ENCODE results near the gene ASTL.

ASTL gene

GRCh38 chr2:96109931-96110511 lies 28.3 kb downstream of the ASTL start:
- Histone ChIP-seq H3K4me1 (ENCODE audit: control extremely low read depth in 1 of 4, control insufficient read depth in 4 of 4, insufficient read depth in 4 of 4, low read length in 3 of 4) (peaks cover 0 to 4% (median 1%) of the 10 kb centered on the region in 4 experiments), H3K4me3 (ENCODE audit: control insufficient read depth in 1 of 7, extremely low read depth in 1 of 7, insufficient read depth in 4 of 7, low read depth in 2 of 7, low read length in 6 of 7) (no peak overlapping the region), H3K27me3 (replicated peaks in 2 of 5; ENCODE audit: control insufficient read depth in 4 of 5, insufficient read depth in 5 of 5, low read length in 4 of 5) (peaks cover 0 to 7% (median 3%) of the 10 kb centered on the region in 5 experiments), H3K27ac (ENCODE audit: insufficient read depth in 1 of 2, low read depth in 1 of 2, low read length in 2 of 2, poor library complexity in 1 of 2, severe bottlenecking in 2 of 2) (no peak overlapping the region), H3K9me3 (ENCODE audit: control extremely low read depth in 1 of 5, control insufficient read depth in 4 of 5, insufficient read depth in 2 of 5, low read depth in 1 of 5, low read length in 4 of 5) (peaks cover 0 to 11% (median 10%) of the 10 kb centered on the region in 5 experiments), H3K36me3 (ENCODE audit: control insufficient read depth in 4 of 4, insufficient read depth in 4 of 4, low read length in 3 of 4) (no peaks in the 10 kb centered on the region)
- WGBS (ENCODE audit: insufficient coverage): 100% methylated on average over 2 of the region's 3 CpGs
- ChIA-PET POLR2A (interaction anchor here (0.5 kb wide), 1 partner anchor 664 kb away, joined by 3 read pairs; no protein-coding TSS in a partner anchor), CTCF (interaction anchor here (0.6 to 1.9 kb wide), 4 partner anchors 12 to 65 kb away, joined by 3 to 4 read pairs (median 3); no protein-coding TSS in a partner anchor)
- DNase-seq: no peak

GRCh38 chr2:96109361-96109680 lies 29.0 kb downstream of the ASTL start:
- Histone ChIP-seq H3K4me1 (ENCODE audit: control extremely low read depth in 1 of 4, control insufficient read depth in 4 of 4, insufficient read depth in 4 of 4, low read length in 3 of 4) (peaks cover 0 to 4% (median 2%) of the 10 kb centered on the region in 4 experiments), H3K9me3 (ENCODE audit: control extremely low read depth in 1 of 5, control insufficient read depth in 4 of 5, insufficient read depth in 2 of 5, low read depth in 1 of 5, low read length in 4 of 5) (peaks cover 0 to 12% (median 10%) of the 10 kb centered on the region in 5 experiments), H3K27me3 (replicated peaks in 2 of 5; ENCODE audit: control insufficient read depth in 4 of 5, insufficient read depth in 5 of 5, low read length in 4 of 5) (peaks cover 0 to 3% (median 0%) of the 10 kb centered on the region in 5 experiments), H3K27ac (ENCODE audit: insufficient read depth in 1 of 2, low read depth in 1 of 2, low read length in 2 of 2, poor library complexity in 1 of 2, severe bottlenecking in 2 of 2) (no peak overlapping the region), H3K36me3 (ENCODE audit: control insufficient read depth in 4 of 4, insufficient read depth in 4 of 4, low read length in 3 of 4) (no peaks in the 10 kb centered on the region), H3K4me3 (ENCODE audit: control insufficient read depth in 1 of 7, extremely low read depth in 1 of 7, insufficient read depth in 4 of 7, low read depth in 2 of 7, low read length in 6 of 7) (no peak overlapping the region)
- ChIA-PET CTCF (interaction anchor here (0.8 to 1.0 kb wide), 2 partner anchors 26 to 66 kb away, joined by 3 read pairs; no protein-coding TSS in a partner anchor), POLR2A (no interaction called here)
- WGBS (ENCODE audit: insufficient coverage): 95% methylated on average over 2 of the region's 3 CpGs
- DNase-seq: no peak

DNA sequence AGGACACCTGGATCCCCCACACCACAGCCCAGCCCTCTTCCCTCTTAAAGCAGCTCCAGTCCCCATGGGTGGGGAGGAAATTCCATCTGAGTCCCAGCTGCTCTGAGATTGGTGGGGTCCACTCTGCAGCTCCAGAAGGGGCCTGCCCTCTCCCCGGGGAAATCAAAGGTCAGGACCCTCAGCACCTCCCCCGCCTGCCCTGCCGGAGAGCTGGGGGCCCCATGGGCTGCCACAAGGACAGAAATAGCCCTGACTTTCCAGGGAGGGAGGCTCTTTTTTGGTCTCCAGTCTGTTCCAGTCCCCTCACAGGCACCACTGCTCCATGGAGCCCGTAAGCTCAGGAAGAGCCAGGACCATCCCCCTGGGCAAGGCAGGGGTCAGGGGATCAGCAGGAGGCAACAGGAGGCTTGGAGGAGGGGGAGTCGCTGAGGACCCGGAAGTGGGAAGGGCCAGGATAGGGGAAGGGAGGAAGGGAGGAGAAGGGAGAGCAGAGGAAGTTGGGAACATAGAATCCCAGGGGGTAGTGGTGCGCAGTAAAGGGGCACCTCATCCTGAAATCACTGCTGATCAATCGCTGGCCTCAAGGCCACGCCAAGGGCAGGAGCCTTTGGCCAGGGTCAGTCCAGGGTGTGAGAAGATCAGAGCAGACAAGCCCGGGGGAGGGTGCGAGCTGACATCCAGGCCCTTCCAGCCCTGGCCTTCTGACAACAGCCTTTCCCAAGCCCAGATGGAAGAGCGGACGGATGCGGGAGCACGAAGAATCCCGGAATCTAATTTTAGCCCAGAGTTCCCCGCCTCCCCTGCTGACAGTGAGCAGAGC lies 29.6 kb downstream of the ASTL start:
- CTCF ChIA-PET: interaction anchor here (0.8 to 2.6 kb wide), 6 partner anchors 9 to 66 kb away, joined by 3 to 13 read pairs (median 4); partner anchors contain the start of gene ASTL
- POLR2A ChIA-PET: no interaction called here

GRCh38 chr2:96108151-96108540 lies 30.2 kb downstream of the ASTL start:
- CTCF ChIA-PET: interaction anchor here (0.9 to 2.6 kb wide), 4 partner anchors 9 to 34 kb away, joined by 3 to 13 read pairs (median 5); partner anchors contain the start of gene ASTL
- Histone ChIP-seq H3K36me3 (ENCODE audit: control insufficient read depth in 4 of 4, insufficient read depth in 4 of 4, low read length in 3 of 4) (no peaks in the 10 kb centered on the region), H3K9me3 (ENCODE audit: control extremely low read depth in 1 of 5, control insufficient read depth in 4 of 5, insufficient read depth in 2 of 5, low read depth in 1 of 5, low read length in 4 of 5) (peaks cover 0 to 12% (median 10%) of the 10 kb centered on the region in 5 experiments), H3K4me3 (ENCODE audit: control insufficient read depth in 1 of 7, extremely low read depth in 1 of 7, insufficient read depth in 4 of 7, low read depth in 2 of 7, low read length in 6 of 7) (no peak overlapping the region), H3K27me3 (replicated peaks in 2 of 5; ENCODE audit: control insufficient read depth in 4 of 5, insufficient read depth in 5 of 5, low read length in 4 of 5) (peaks cover 0 to 1% (median 0%) of the 10 kb centered on the region in 5 experiments), H3K27ac (ENCODE audit: insufficient read depth in 1 of 2, low read depth in 1 of 2, low read length in 2 of 2, poor library complexity in 1 of 2, severe bottlenecking in 2 of 2) (no peak overlapping the region), H3K4me1 (ENCODE audit: control extremely low read depth in 1 of 4, control insufficient read depth in 4 of 4, insufficient read depth in 4 of 4, low read length in 3 of 4) (peaks cover 0 to 6% (median 3%) of the 10 kb centered on the region in 4 experiments)
- POLR2A ChIA-PET: no interaction called here
- 81% methylated on average over 4 of the region's 5 CpGs for WGBS (ENCODE audit: insufficient coverage)
- DNase-seq: no peak

More for the DNA sequence above, 29.6 kb downstream of the ASTL start:
- 88% methylated on average over 15 of the region's 17 CpGs for WGBS (ENCODE audit: insufficient coverage)
- Histone ChIP-seq H3K4me1 (ENCODE audit: control extremely low read depth in 1 of 4, control insufficient read depth in 4 of 4, insufficient read depth in 4 of 4, low read length in 3 of 4) (peaks cover 0 to 6% (median 2%) of the 10 kb centered on the region in 4 experiments), H3K36me3 (ENCODE audit: control insufficient read depth in 4 of 4, insufficient read depth in 4 of 4, low read length in 3 of 4) (no peaks in the 10 kb centered on the region), H3K9me3 (ENCODE audit: control extremely low read depth in 1 of 5, control insufficient read depth in 4 of 5, insufficient read depth in 2 of 5, low read depth in 1 of 5, low read length in 4 of 5) (peaks cover 0 to 12% (median 10%) of the 10 kb centered on the region in 5 experiments), H3K27ac (ENCODE audit: insufficient read depth in 1 of 2, low read depth in 1 of 2, low read length in 2 of 2, poor library complexity in 1 of 2, severe bottlenecking in 2 of 2) (no peak overlapping the region), H3K27me3 (replicated peaks in 2 of 5; ENCODE audit: control insufficient read depth in 4 of 5, insufficient read depth in 5 of 5, low read length in 4 of 5) (peaks cover 0 to 3% (median 0%) of the 10 kb centered on the region in 5 experiments), H3K4me3 (ENCODE audit: control insufficient read depth in 1 of 7, extremely low read depth in 1 of 7, insufficient read depth in 4 of 7, low read depth in 2 of 7, low read length in 6 of 7) (no peak overlapping the region)
- DNase-seq: no peak

GRCh38 chr2:96107708-96108065 lies 30.6 kb downstream of the ASTL start:
- CTCF ChIA-PET: interaction anchor here (2.1 to 2.6 kb wide), 2 partner anchors 10 to 30 kb away, joined by 5 to 13 read pairs; partner anchors contain the start of gene ASTL
- WGBS (ENCODE audit: insufficient coverage): no CpG with 5 or more reads among the region's 3 CpGs
- H3K27me3 ChIP-seq (replicated peaks in 2 of 5; ENCODE audit: control insufficient read depth in 4 of 5, insufficient read depth in 5 of 5, low read length in 4 of 5): no peaks in the 10 kb centered on the region
- peaks cover 0 to 6% (median 3%) of the 10 kb centered on the region in 4 experiments for H3K4me1 ChIP-seq (ENCODE audit: control extremely low read depth in 1 of 4, control insufficient read depth in 4 of 4, insufficient read depth in 4 of 4, low read length in 3 of 4)
- DNase-seq: no peak
- H3K9me3 ChIP-seq (ENCODE audit: control extremely low read depth in 1 of 5, control insufficient read depth in 4 of 5, insufficient read depth in 2 of 5, low read depth in 1 of 5, low read length in 4 of 5): peaks cover 0 to 12% (median 10%) of the 10 kb centered on the region in 5 experiments
- H3K4me3 ChIP-seq (ENCODE audit: control insufficient read depth in 1 of 7, extremely low read depth in 1 of 7, insufficient read depth in 4 of 7, low read depth in 2 of 7, low read length in 6 of 7): no peak overlapping the region
- POLR2A ChIA-PET: no interaction called here
- H3K27ac ChIP-seq (ENCODE audit: insufficient read depth in 1 of 2, low read depth in 1 of 2, low read length in 2 of 2, poor library complexity in 1 of 2, severe bottlenecking in 2 of 2): no peak overlapping the region
- H3K36me3 ChIP-seq (ENCODE audit: control insufficient read depth in 4 of 4, insufficient read depth in 4 of 4, low read length in 3 of 4): no peaks in the 10 kb centered on the region

DNA sequence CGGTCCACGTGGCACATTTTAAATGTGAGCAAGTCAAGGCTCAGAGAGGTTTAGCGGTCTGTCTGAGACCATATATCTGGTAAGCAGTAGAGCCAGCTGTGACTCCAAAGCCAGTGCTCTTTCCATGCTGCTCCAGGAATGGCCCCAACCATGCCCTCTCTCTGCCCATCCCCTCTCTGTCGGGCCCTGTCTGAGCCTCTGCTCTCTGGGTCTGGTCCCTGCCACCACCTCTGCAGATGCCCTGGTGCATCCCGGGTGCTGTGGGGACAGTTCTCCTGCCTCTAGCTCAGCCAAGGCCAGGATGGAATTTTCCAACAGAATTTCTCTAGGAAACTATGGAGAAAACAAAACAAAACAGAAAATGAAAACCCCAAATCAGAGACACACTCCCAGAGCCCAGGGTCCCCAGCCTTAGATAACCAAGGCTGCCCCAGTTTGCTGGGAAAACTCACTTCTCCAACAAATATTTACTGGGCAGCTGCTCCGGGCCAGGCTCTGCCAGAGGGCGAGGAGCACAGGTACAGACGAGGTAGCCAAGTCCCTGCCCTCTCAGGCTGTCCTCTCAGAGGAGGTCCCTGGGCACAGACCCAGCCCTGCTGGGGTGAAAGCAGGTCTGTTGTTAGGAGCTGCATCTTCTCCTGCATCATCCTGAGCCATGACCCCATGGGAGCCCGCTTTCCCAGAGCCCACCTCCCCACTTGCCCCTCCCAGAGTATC lies 31.2 kb downstream of the ASTL start:
- H3K27me3 ChIP-seq (replicated peaks in 2 of 5; ENCODE audit: control insufficient read depth in 4 of 5, insufficient read depth in 5 of 5, low read length in 4 of 5): no peaks in the 10 kb centered on the region
- no peak for DNase-seq
- 93% methylated on average over 8 of the region's 9 CpGs for WGBS (ENCODE audit: insufficient coverage)
- peaks cover 0 to 6% (median 3%) of the 10 kb centered on the region in 4 experiments for H3K4me1 ChIP-seq (ENCODE audit: control extremely low read depth in 1 of 4, control insufficient read depth in 4 of 4, insufficient read depth in 4 of 4, low read length in 3 of 4)
- CTCF ChIA-PET: interaction anchor here (2.1 to 2.6 kb wide), 2 partner anchors 10 to 31 kb away, joined by 5 to 13 read pairs; partner anchors contain the start of gene ASTL
- H3K27ac ChIP-seq (ENCODE audit: insufficient read depth in 1 of 2, low read depth in 1 of 2, low read length in 2 of 2, poor library complexity in 1 of 2, severe bottlenecking in 2 of 2): no peak overlapping the region
- H3K36me3 ChIP-seq (ENCODE audit: control insufficient read depth in 4 of 4, insufficient read depth in 4 of 4, low read length in 3 of 4): no peaks in the 10 kb centered on the region
- peaks cover 0 to 12% (median 10%) of the 10 kb centered on the region in 5 experiments for H3K9me3 ChIP-seq (ENCODE audit: control extremely low read depth in 1 of 5, control insufficient read depth in 4 of 5, insufficient read depth in 2 of 5, low read depth in 1 of 5, low read length in 4 of 5)
- no peak overlapping the region for H3K4me3 ChIP-seq (ENCODE audit: control insufficient read depth in 1 of 7, extremely low read depth in 1 of 7, insufficient read depth in 4 of 7, low read depth in 2 of 7, low read length in 6 of 7)
- POLR2A ChIA-PET: no interaction called here
